ENCODE results near the gene CIB4. TPM values are rescaled to one million over a fixed set of nuclear protein-coding genes. Genes with fewer than 3 reads are reported as not detected.

Gene CIB4
- total and polyA plus RNA-seq, 2 donors (not counting 1 experiment from before 2014, with no cell fraction given): not detected

DNA sequence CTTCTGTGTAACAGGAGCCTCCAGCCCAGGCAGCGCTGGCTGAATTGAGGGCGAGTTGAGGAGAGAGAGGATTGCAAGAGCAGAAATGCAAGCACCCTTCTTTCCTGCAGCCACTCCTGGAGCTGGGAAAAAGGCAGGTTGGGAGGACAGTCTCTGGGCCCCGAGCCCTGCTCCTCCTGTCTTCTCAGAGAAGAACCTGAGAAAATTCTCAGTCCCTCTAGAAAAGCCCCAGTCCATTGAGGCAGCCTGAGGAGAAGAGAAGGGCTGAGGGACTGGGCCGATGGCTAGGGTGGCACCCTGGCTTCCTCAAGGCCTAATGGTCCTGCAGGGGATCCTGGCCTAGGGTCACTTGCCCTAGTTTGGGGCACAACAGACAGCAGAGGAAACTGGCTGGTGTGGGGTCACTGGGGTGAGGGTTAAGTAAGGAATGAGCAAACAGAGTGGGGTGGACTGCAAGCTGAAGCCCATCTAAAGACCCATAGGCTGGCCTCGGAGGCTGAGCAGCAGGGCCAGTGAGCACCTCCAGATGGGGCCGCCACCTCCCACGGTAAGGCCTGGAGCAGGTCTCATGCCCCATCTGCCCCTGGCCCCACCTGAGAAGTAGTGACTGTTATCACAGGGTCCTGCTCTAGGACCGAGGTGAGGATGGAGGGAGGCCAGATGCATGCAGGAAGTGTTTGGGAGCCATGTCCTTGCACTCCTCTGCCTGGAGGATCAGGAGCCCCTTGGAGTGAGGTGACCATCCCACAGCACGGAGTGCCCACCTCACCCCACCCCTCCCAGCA lies 12.4 kb downstream of the CIB4 start:
- TF ChIP-seq, protein P1, sequence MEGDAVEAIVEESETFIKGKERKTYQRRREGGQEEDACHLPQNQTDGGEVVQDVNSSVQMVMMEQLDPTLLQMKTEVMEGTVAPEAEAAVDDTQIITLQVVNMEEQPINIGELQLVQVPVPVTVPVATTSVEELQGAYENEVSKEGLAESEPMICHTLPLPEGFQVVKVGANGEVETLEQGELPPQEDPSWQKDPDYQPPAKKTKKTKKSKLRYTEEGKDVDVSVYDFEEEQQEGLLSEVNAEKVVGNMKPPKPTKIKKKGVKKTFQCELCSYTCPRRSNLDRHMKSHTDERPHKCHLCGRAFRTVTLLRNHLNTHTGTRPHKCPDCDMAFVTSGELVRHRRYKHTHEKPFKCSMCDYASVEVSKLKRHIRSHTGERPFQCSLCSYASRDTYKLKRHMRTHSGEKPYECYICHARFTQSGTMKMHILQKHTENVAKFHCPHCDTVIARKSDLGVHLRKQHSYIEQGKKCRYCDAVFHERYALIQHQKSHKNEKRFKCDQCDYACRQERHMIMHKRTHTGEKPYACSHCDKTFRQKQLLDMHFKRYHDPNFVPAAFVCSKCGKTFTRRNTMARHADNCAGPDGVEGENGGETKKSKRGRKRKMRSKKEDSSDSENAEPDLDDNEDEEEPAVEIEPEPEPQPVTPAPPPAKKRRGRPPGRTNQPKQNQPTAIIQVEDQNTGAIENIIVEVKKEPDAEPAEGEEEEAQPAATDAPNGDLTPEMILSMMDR (IDR thresholded peaks at IDR 0.05): no peak
- no peak for TF ChIP-seq EZH2 (IDR thresholded peaks at IDR 0.05; ENCODE audit: borderline replicate concordance, insufficient read depth, low read depth, low read length, poor library complexity, severe bottlenecking)
- Histone ChIP-seq H3K27ac (ENCODE audit: low read length in 2 of 2) (no peak overlapping the region), H3K4me2 (replicated peaks; ENCODE audit: low read depth, low read length, poor library complexity, severe bottlenecking) (no peak overlapping the region), H3K9ac (ENCODE audit: low read length) (no peak overlapping the region), H3K4me3 (ENCODE audit: control extremely low read depth in 1 of 5, extremely low read depth in 1 of 5, insufficient read depth in 1 of 5, low read depth in 2 of 5, low read length in 4 of 5) (no peak overlapping the region), H3K79me2 (ENCODE audit: control insufficient read depth, insufficient read depth, low read length) (no peaks in the 10 kb centered on the region), H3K27me3 (replicated peaks in 1 of 4; ENCODE audit: control extremely low read depth in 1 of 4, control insufficient read depth in 3 of 4, insufficient read depth in 4 of 4, low read length in 3 of 4) (no peaks in the 10 kb centered on the region), H2AFZ (ENCODE audit: insufficient read depth, low read depth, low read length, poor library complexity, severe bottlenecking) (no peak overlapping the region), H3K36me3 (replicated peaks in 1 of 2; ENCODE audit: control extremely low read depth in 1 of 2, control insufficient read depth in 1 of 2, extremely low read depth in 1 of 2, insufficient read depth in 2 of 2, low read length in 1 of 2) (no peaks in the 10 kb centered on the region), H3K9me3 (ENCODE audit: control extremely low read depth in 1 of 3, control insufficient read depth in 2 of 3, insufficient read depth in 1 of 3, low read length in 2 of 3) (peaks cover 0 to 3% (median 0%) of the 10 kb centered on the region in 3 donors), H4K20me1 (ENCODE audit: control insufficient read depth, insufficient read depth, low read length, poor library complexity, severe bottlenecking) (no peaks in the 10 kb centered on the region), H3K4me1 (ENCODE audit: control insufficient read depth in 2 of 2, insufficient read depth in 2 of 2, low read length in 2 of 2) (no peaks in the 10 kb centered on the region)
- Mint-ChIP-seq H3K27me3 (peaks cover 16% of the 10 kb centered on the region), H3K4me3 (no peak overlapping the region), H3K9me3 (ENCODE audit: insufficient read depth) (no peaks in the 10 kb centered on the region), H3K27ac (no peak overlapping the region), H3K4me1 (no peaks in the 10 kb centered on the region)
- intact Hi-C loops (cut with micrococcal nuclease): no loop called here
- ChIA-PET CTCF (no interaction called here), POLR2A (no interaction called here)
- no peak for DNase-seq
- 85% methylated on average over 8 of the region's 9 CpGs for WGBS (ENCODE audit: insufficient coverage)
- ATAC-seq (ENCODE audit: low read depth): no peak

GRCh38 chr2:26627350-26628105 lies 13.6 kb downstream of the CIB4 start:
- no peak overlapping the region for H2AFZ ChIP-seq (ENCODE audit: insufficient read depth, low read depth, low read length, poor library complexity, severe bottlenecking)
- H3K9me3 Mint-ChIP-seq (ENCODE audit: insufficient read depth): no peaks in the 10 kb centered on the region
- TF ChIP-seq, protein P1 (IDR thresholded peaks at IDR 0.05): no peak
- TF ChIP-seq EZH2 (IDR thresholded peaks at IDR 0.05; ENCODE audit: borderline replicate concordance, insufficient read depth, low read depth, low read length, poor library complexity, severe bottlenecking): no peak
- CTCF ChIA-PET: no interaction called here
- no peaks in the 10 kb centered on the region for H3K27me3 ChIP-seq (replicated peaks in 1 of 4; ENCODE audit: control extremely low read depth in 1 of 4, control insufficient read depth in 3 of 4, insufficient read depth in 4 of 4, low read length in 3 of 4)
- POLR2A ChIA-PET: no interaction called here
- peaks cover 0 to 3% (median 0%) of the 10 kb centered on the region in 3 donors for H3K9me3 ChIP-seq (ENCODE audit: control extremely low read depth in 1 of 3, control insufficient read depth in 2 of 3, insufficient read depth in 1 of 3, low read length in 2 of 3)
- no peaks in the 10 kb centered on the region for H4K20me1 ChIP-seq (ENCODE audit: control insufficient read depth, insufficient read depth, low read length, poor library complexity, severe bottlenecking)
- intact Hi-C loops (cut with micrococcal nuclease): no loop called here
- no peaks in the 10 kb centered on the region for H3K4me1 ChIP-seq (ENCODE audit: control insufficient read depth in 2 of 2, insufficient read depth in 2 of 2, low read length in 2 of 2)
- no peaks in the 10 kb centered on the region for H3K36me3 ChIP-seq (replicated peaks in 1 of 2; ENCODE audit: control extremely low read depth in 1 of 2, control insufficient read depth in 1 of 2, extremely low read depth in 1 of 2, insufficient read depth in 2 of 2, low read length in 1 of 2)
- DNase-seq (no peak), ATAC-seq (ENCODE audit: low read depth) (no peak)
- no peak overlapping the region for H3K4me2 ChIP-seq (replicated peaks; ENCODE audit: low read depth, low read length, poor library complexity, severe bottlenecking)
- peaks cover 16% of the 10 kb centered on the region for H3K27me3 Mint-ChIP-seq
- no peak overlapping the region for H3K4me3 Mint-ChIP-seq
- H3K27ac ChIP-seq (ENCODE audit: low read length in 2 of 2): no peak overlapping the region
- H3K4me3 ChIP-seq (ENCODE audit: control extremely low read depth in 1 of 5, extremely low read depth in 1 of 5, insufficient read depth in 1 of 5, low read depth in 2 of 5, low read length in 4 of 5): no peak overlapping the region
- no peak overlapping the region for H3K27ac Mint-ChIP-seq
- no peaks in the 10 kb centered on the region for H3K79me2 ChIP-seq (ENCODE audit: control insufficient read depth, insufficient read depth, low read length)
- H3K4me1 Mint-ChIP-seq: no peaks in the 10 kb centered on the region
- 88% methylated on average over 8 of the region's 10 CpGs for WGBS (ENCODE audit: insufficient coverage)
- no peak overlapping the region for H3K9ac ChIP-seq (ENCODE audit: low read length)

Measured in B cell (primary cell).